ENCODE measurements around the gene KIF6. TPM values are rescaled to one million over a fixed set of nuclear protein-coding genes. Genes with fewer than 3 reads are reported as not detected.

The KIF6 gene
- total RNA-seq, 4 donors from 2014 or later: 0.14 to 46.6 (median 0.48) TPM; not detected in 1

DNA sequence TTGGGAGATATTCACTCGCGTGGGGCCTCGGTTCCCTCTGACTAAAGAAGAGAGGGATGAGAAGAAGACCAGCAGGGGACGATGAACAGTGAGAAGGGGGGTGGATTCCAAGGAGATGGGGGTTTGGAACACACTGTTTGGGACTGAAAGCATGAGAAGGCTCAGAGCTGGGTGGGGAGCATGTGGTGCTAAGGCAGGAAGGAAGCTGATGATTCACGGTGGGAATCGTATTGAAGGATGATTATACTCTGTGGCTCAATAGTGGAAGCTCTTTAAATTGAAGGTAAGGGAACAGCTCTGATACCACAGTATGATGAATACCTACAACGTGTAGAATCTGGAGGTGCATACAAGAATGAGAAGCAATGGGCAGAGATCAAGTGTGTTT is 285.2 kb downstream of the KIF6 start:
- DNase-seq: no peak
- in situ Hi-C loops (cut with MboI; ENCODE audit: low pct_ligation_motif_present in 1 of 4, low pct_unique_long_range_greater_than_20kb in 1 of 4, low sequenced_read_pairs in 3 of 4) (no loop called here), intact Hi-C loops (cut with DNase I; ENCODE audit: low total_unique reads) (no loop called here)
- H3K4me1 ChIP-seq: no peaks in the 10 kb centered on the region
- no peaks in the 10 kb centered on the region for H3K27me3 ChIP-seq
- H3K4me3 ChIP-seq: no peak overlapping the region
- 81 to 87% methylated on average over 7 of the region's 7 CpGs for WGBS, 2 donors (ENCODE audit: low coverage in 1 of 2)
- no peaks in the 10 kb centered on the region for H3K36me3 ChIP-seq
- no peak overlapping the region for H3K27ac ChIP-seq
- H3K9me3 ChIP-seq: peaks cover 5 to 6% of the 10 kb centered on the region in 2 donors
- no peak for TF ChIP-seq POLR2A (IDR thresholded peaks at IDR 0.05)
- TF ChIP-seq POLR2AphosphoS5 (IDR thresholded peaks at IDR 0.05): no peak
- TF ChIP-seq, protein P1, sequence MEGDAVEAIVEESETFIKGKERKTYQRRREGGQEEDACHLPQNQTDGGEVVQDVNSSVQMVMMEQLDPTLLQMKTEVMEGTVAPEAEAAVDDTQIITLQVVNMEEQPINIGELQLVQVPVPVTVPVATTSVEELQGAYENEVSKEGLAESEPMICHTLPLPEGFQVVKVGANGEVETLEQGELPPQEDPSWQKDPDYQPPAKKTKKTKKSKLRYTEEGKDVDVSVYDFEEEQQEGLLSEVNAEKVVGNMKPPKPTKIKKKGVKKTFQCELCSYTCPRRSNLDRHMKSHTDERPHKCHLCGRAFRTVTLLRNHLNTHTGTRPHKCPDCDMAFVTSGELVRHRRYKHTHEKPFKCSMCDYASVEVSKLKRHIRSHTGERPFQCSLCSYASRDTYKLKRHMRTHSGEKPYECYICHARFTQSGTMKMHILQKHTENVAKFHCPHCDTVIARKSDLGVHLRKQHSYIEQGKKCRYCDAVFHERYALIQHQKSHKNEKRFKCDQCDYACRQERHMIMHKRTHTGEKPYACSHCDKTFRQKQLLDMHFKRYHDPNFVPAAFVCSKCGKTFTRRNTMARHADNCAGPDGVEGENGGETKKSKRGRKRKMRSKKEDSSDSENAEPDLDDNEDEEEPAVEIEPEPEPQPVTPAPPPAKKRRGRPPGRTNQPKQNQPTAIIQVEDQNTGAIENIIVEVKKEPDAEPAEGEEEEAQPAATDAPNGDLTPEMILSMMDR (IDR thresholded peaks at IDR 0.05): no peak
- TF ChIP-seq EP300 (IDR thresholded peaks at IDR 0.05; ENCODE audit: low read depth): no peak

DNA sequence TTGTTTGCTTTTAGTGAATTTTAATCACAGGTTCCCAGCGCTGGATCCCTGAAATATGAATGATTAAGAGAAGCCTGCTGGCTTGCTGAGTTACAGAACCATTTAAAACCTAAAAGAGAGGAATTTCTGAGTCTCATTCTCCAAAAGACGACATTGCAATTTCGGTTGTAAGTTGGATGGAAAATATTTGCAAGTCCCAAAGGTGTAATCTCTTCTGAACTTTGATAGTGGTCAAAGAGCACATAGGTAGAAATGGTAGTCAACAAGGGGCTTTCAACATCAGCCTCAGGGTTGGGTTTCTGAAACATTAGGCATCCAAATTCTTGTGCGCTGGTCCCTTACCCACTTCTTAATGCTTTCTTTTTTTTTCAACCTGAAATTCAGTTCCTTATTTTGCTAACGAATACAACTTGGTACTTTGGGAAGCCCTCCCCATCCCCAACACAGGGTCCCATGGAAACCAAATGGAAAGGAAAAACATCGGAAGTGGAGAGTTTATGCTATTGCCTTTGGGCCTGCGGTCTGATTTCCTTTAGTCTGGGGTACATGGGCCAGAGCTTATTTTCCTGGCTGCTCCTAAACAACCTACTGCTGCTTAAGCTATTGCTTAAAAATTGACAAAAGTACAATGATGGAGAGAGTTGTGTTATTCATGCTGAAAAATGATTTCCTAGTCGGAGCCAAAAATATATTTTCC is 285.7 kb downstream of the KIF6 start:
- no peak overlapping the region for H3K27ac ChIP-seq
- H3K9me3 ChIP-seq: peaks cover 5 to 6% of the 10 kb centered on the region in 2 donors
- H3K27me3 ChIP-seq: no peaks in the 10 kb centered on the region
- intact Hi-C loops (cut with DNase I; ENCODE audit: low total_unique reads) (no loop called here), in situ Hi-C loops (cut with MboI; ENCODE audit: low pct_ligation_motif_present in 1 of 4, low pct_unique_long_range_greater_than_20kb in 1 of 4, low sequenced_read_pairs in 3 of 4) (no loop called here)
- no peaks in the 10 kb centered on the region for H3K36me3 ChIP-seq
- WGBS, 2 donors (ENCODE audit: low coverage in 1 of 2): 78 to 88% methylated on average over 7 to 8 of the region's 8 CpGs
- DNase-seq: no peak
- H3K4me3 ChIP-seq: no peak overlapping the region
- H3K4me1 ChIP-seq: no peaks in the 10 kb centered on the region
- no peak for TF ChIP-seq POLR2AphosphoS5 (IDR thresholded peaks at IDR 0.05)
- TF ChIP-seq EP300 (IDR thresholded peaks at IDR 0.05; ENCODE audit: low read depth): no peak
- TF ChIP-seq, protein P1 (IDR thresholded peaks at IDR 0.05): no peak

DNA sequence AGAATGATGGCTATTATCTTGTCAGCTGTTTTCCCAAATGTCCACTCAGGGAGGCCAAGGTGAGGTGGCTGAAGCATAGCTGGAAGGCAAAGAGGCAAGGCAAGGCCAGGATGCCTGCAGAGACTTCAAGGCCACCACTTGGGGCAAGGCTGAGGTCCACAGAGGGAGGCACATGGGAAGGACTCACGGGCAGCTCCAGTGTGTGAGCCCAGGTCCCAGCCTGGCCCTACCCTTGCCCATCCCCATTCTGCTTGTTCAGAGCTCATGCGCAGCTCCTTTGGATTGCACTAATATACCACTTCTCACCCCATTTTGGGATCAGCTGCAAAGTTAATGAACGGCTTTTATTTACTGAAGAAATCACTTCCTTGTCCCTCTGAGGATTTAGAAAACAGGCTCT is 291.6 kb downstream of the KIF6 start:
- WGBS, 2 donors (ENCODE audit: low coverage in 1 of 2): 34 to 43% methylated on average over 1 to 3 of the region's 3 CpGs
- Histone ChIP-seq H3K27ac (no peak overlapping the region), H3K36me3 (no peaks in the 10 kb centered on the region), H3K4me1 (peaks cover 3 to 26% (median 5%) of the 10 kb centered on the region in 4 donors), H3K4me3 (no peak overlapping the region), H3K9me3 (peaks cover 5 to 6% of the 10 kb centered on the region in 2 donors), H3K27me3 (no peaks in the 10 kb centered on the region)
- intact Hi-C loops (cut with DNase I; ENCODE audit: low total_unique reads) (no loop called here), in situ Hi-C loops (cut with MboI; ENCODE audit: low pct_ligation_motif_present in 1 of 4, low pct_unique_long_range_greater_than_20kb in 1 of 4, low sequenced_read_pairs in 3 of 4) (no loop called here)
- peak; percentile 17 for DNase-seq
- TF ChIP-seq EP300 (IDR thresholded peaks at IDR 0.05; ENCODE audit: low read depth) (no peak), POLR2AphosphoS5 (IDR thresholded peaks at IDR 0.05) (no peak), POLR2A (IDR thresholded peaks at IDR 0.05) (no peak)
- TF ChIP-seq, protein P1 (IDR thresholded peaks at IDR 0.05): no peak

DNA sequence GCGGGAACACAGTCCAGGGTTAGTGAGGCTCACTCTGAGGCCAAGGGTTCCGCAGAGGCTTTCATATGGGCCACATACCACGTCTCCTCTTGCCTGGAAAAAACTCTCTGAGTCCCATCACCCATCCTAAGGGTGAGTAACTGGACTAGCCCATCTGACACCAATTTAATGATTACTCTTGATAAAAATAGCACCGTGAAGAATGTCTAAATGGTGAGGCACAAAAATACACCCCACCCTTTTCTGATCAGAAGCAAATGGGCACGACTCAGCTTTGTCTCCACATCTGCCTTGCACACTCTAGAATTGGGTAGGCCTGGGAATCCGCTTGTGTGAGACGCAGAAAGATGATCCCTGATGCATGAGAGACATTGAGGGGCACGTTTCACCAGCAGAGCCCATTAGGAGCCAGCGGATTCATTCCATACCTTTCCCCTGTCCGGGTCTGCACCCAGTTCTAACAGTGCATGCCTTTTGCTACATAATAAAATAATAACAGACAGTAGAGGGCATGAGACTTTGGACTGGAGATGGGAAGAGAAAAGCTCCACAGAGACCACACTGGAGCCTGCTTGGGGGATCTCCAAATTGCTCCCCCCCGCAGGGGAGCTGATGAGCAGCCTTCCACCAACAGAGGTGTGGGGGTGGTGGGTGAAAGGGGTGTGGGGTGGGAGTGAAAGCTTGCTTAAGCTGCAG is 292.7 kb downstream of the KIF6 start:
- DNase-seq: no peak
- in situ Hi-C loops (cut with MboI; ENCODE audit: low pct_ligation_motif_present in 1 of 4, low pct_unique_long_range_greater_than_20kb in 1 of 4, low sequenced_read_pairs in 3 of 4): no loop called here
- no peak overlapping the region for H3K27ac ChIP-seq

More for the DNA sequence above, 292.7 kb downstream of the KIF6 start:
- H3K27me3 ChIP-seq: no peaks in the 10 kb centered on the region
- intact Hi-C loops (cut with DNase I; ENCODE audit: low total_unique reads): no loop called here
- TF ChIP-seq POLR2A (IDR thresholded peaks at IDR 0.05): no peak
- TF ChIP-seq, protein P1 (IDR thresholded peaks at IDR 0.05): no peak
- TF ChIP-seq POLR2AphosphoS5 (IDR thresholded peaks at IDR 0.05): no peak
- TF ChIP-seq EP300 (IDR thresholded peaks at IDR 0.05; ENCODE audit: low read depth): no peak
- H3K4me3 ChIP-seq: no peak overlapping the region
- WGBS, 2 donors (ENCODE audit: low coverage in 1 of 2): 84 to 91% methylated on average over 7 to 11 of the region's 11 CpGs
- H3K9me3 ChIP-seq: peaks cover 5 to 6% of the 10 kb centered on the region in 2 donors
- H3K4me1 ChIP-seq: peaks cover 3 to 26% (median 5%) of the 10 kb centered on the region in 4 donors
- no peaks in the 10 kb centered on the region for H3K36me3 ChIP-seq
